Loucy (cell line): Measurements from ENCODE around the gene BRPF3.

Source experiments
- CTCF ChIP-seq: fragments of 200-600 bp; sonication (generic); conservative IDR thresholded peaks from 2 replicates; pipeline ENCODE4 v1.5.1; 2014; ENCODE audit warnings: mild to moderate bottlenecking, antibody characterized with exemption, low read length
- EZH2phosphoT487 ChIP-seq: fragments of 200-600 bp; IDR thresholded peaks from 2 replicates; pipeline ENCODE4 v1.6.1; 2018; ENCODE audit warnings: antibody characterized with exemption, mild to moderate bottlenecking, moderate library complexity, borderline replicate concordance

- no peak for TF ChIP-seq CTCF
- no peak for TF ChIP-seq EZH2phosphoT487
Measured at GRCh38 chr6:36195471-36196112, 952 bp upstream of the BRPF3 start.
